CD4-positive, alpha-beta T cell treated with Interferon gamma for 1 hour (primary cell): ENCODE data around the gene DCUN1D2.
A peak's percentile ranks its signal among the peaks of the same experiment; 100 is the strongest.
"Not testable (repeated sequence)": the region's sequence is repeated elsewhere in the genome, so short reads cannot be mapped to it uniquely, and the experiment has no call there.

Experiments used
- DNase-seq: peaks from one replicate; pipeline ENCODE4 v3.0.0-alpha.2; 2020

The DCUN1D2 gene

GRCh38 chr13:113460599-113460998, 29.9 kb downstream of the DCUN1D2 start:
- DNase-seq = no peak

- DNase-seq = no peak
Observed at GRCh38 chr13:113460064-113460555, 30.4 kb downstream of the DCUN1D2 start.

- no peak for DNase-seq
Observed at GRCh38 chr13:113458253-113459065, 32.1 kb downstream of the DCUN1D2 start.

- DNase-seq = no peak
Observed at GRCh38 chr13:113457510-113457909, 33.0 kb downstream of the DCUN1D2 start.

- no peak for DNase-seq
Observed at GRCh38 chr13:113456116-113456702, 34.3 kb downstream of the DCUN1D2 start.

- DNase-seq = no peak
Observed at GRCh38 chr13:113455384-113455783, 35.1 kb downstream of the DCUN1D2 start.

GRCh38 chr13:113454936-113455335, 35.6 kb downstream of the DCUN1D2 start:
- DNase-seq = no peak

GRCh38 chr13:113452942-113453901, 37.3 kb downstream of the DCUN1D2 start, which contains the start of gene ADPRHL1:
TSS of gene ADPRHL1 (minus strand) at chr13:113453488. CDS start at chr13:113453437, 51 bp downstream.
- DNase-seq = no peak

- no peak for DNase-seq
Observed at GRCh38 chr13:113452466-113452865, 38.0 kb downstream of the DCUN1D2 start.

GRCh38 chr13:113451951-113452421, 38.5 kb downstream of the DCUN1D2 start:
- no peak for DNase-seq

- DNase-seq = not testable (repeated sequence)
Observed at GRCh38 chr13:113450861-113451620, 39.5 kb downstream of the DCUN1D2 start.

- not testable (repeated sequence) for DNase-seq
Observed at GRCh38 chr13:113450348-113450744, 40.2 kb downstream of the DCUN1D2 start.

- no peak for DNase-seq
Observed at GRCh38 chr13:113449693-113450347, 40.7 kb downstream of the DCUN1D2 start.

- DNase-seq = peak; percentile 71
Observed at GRCh38 chr13:113448885-113449692, 41.4 kb downstream of the DCUN1D2 start.

GRCh38 chr13:113448545-113448884, 42.0 kb downstream of the DCUN1D2 start:
- no peak for DNase-seq

- DNase-seq = no peak
Observed at GRCh38 chr13:113447596-113447995, 42.9 kb downstream of the DCUN1D2 start.

- DNase-seq = no peak
Observed at GRCh38 chr13:113446488-113446854, 44.0 kb downstream of the DCUN1D2 start.

GRCh38 chr13:113445791-113446487, 44.6 kb downstream of the DCUN1D2 start:
- peak; percentile 49 for DNase-seq

GRCh38 chr13:113443991-113444390, 46.5 kb downstream of the DCUN1D2 start:
- no peak for DNase-seq

GRCh38 chr13:113442985-113443362, 47.5 kb downstream of the DCUN1D2 start:
- DNase-seq = no peak
